IPS DF 19.7 (cell line): ENCODE measurements around the gene ZNF653.
"Not testable (repeated sequence)": the region's sequence is repeated elsewhere in the genome, so short reads cannot be mapped to it uniquely, and the experiment has no call there.

Source experiments
- DNase-seq: peaks from one replicate; pipeline ENCODE4 v3.0.0-alpha.2; 2013; ENCODE audit warnings: low read depth, low spot score

The ZNF653 gene

GRCh38 chr19:11433526-11433925 is 72.1 kb downstream of the ZNF653 start:
- DNase-seq, result not testable (repeated sequence)
